GM23338 (cell line): ENCODE results near the gene CELSR1. TPM values are rescaled to one million over a fixed set of nuclear protein-coding genes. Genes with fewer than 3 reads are reported as not detected.

Experiments used
- ATAC-seq: fragments of 200-7000 bp; cut with Tn5 transposase; 3 replicates; pipeline ENCODE4 v1.9.1; 2020
- DNase-seq: peaks from one replicate; pipeline ENCODE4 v3.0.0-alpha.2; 2015; ENCODE audit warnings: low spot score
- H2AFZ ChIP-seq: fragments of 200-600 bp; sonication (generic); 2 replicates; pipeline ENCODE4 v1.8.0; 2016; ENCODE audit warnings: antibody characterized with exemption, mild to moderate bottlenecking, moderate library complexity
- H3F3A ChIP-seq: fragments of 200-600 bp; sonication (generic); replicated peaks from 2 replicates; pipeline ENCODE4 v1.8.0; 2017; ENCODE audit warnings: antibody characterized with exemption, mixed run types, low read depth
- H3K27ac ChIP-seq: fragments of 200-600 bp; sonication (generic); 2 replicates; pipeline ENCODE4 v1.6.1; 2016; ENCODE audit warnings: low read depth
- H3K27me3 ChIP-seq: fragments of 200-600 bp; sonication (generic); 2 replicates; pipeline ENCODE4 v1.8.0; 2016; ENCODE audit warnings: mild to moderate bottlenecking, mixed run types, moderate library complexity; ENCODE audit not compliant: insufficient read depth
- H3K36me3 ChIP-seq: fragments of 200-600 bp; sonication (generic); 2 replicates; pipeline ENCODE4 v1.8.0; 2016; ENCODE audit warnings: mild to moderate bottlenecking; ENCODE audit not compliant: insufficient read depth
- H3K4me1 ChIP-seq: fragments of 200-600 bp; sonication (generic); 2 replicates; pipeline ENCODE4 v1.8.0; 2016; ENCODE audit warnings: mild to moderate bottlenecking, moderate library complexity; ENCODE audit not compliant: insufficient read depth
- H3K4me2 ChIP-seq: fragments of 200-600 bp; sonication (generic); 2 replicates; pipeline ENCODE4 v1.7.1; 2017; ENCODE audit warnings: mixed run types
- H3K4me3 ChIP-seq: fragments of 200-600 bp; sonication (generic); 2 replicates; pipeline ENCODE4 v1.6.1; 2016; ENCODE audit warnings: mixed run types
- H3K79me2 ChIP-seq: fragments of 200-600 bp; sonication (generic); replicated peaks from 2 replicates; pipeline ENCODE4 v1.8.0; 2017; ENCODE audit warnings: mild to moderate bottlenecking; ENCODE audit not compliant: insufficient read depth
- H3K9me2 ChIP-seq: fragments of 200-600 bp; sonication (generic); 2 replicates; pipeline ENCODE4 v1.8.0; 2017; ENCODE audit not compliant: insufficient read depth
- H4K20me1 ChIP-seq: fragments of 200-600 bp; sonication (generic); replicated peaks from 2 replicates; pipeline ENCODE4 v1.8.0; 2017; ENCODE audit warnings: mild to moderate bottlenecking; ENCODE audit not compliant: insufficient read depth
- H3K27ac Mint-ChIP-seq: 2 replicates; pipeline ENCODE4 v1.8.0; 2020; ENCODE audit warnings: inconsistent platforms, mild to moderate bottlenecking, moderate library complexity, mixed read lengths
- H3K27me3 Mint-ChIP-seq: 3 replicates; pipeline ENCODE4 v1.8.0; 2022; ENCODE audit warnings: low read depth, mild to moderate bottlenecking, moderate library complexity, mixed read lengths, inconsistent platforms; ENCODE audit not compliant: insufficient read depth, poor library complexity
- H3K36me3 Mint-ChIP-seq: 3 replicates; pipeline ENCODE4 v1.8.0; 2021; ENCODE audit warnings: low read depth, mild to moderate bottlenecking, inconsistent platforms, moderate library complexity, mixed read lengths
- H3K4me1 Mint-ChIP-seq: 3 replicates; pipeline ENCODE4 v1.8.0; 2020; ENCODE audit warnings: mild to moderate bottlenecking, inconsistent platforms, mixed read lengths
- H3K4me3 Mint-ChIP-seq: 3 replicates; pipeline ENCODE4 v1.8.0; 2021; ENCODE audit warnings: moderate library complexity, mild to moderate bottlenecking, inconsistent platforms, mixed read lengths
- H3K9me3 Mint-ChIP-seq: 3 replicates; pipeline ENCODE4 v1.8.0; 2020; ENCODE audit warnings: moderate library complexity, mild to moderate bottlenecking, inconsistent platforms, mixed read lengths
- CREB1 ChIP-seq: fragments of 250-450 bp; sonication (Bioruptor Pico); IDR thresholded peaks from 2 replicates; pipeline ENCODE4 v1.5.0; 2020; ENCODE audit warnings: low read depth, mild to moderate bottlenecking, moderate library complexity
- ETS1 ChIP-seq: IDR thresholded peaks from 2 replicates; pipeline ENCODE4 v1.6.1; 2016; ENCODE audit warnings: antibody characterized with exemption
- JUNB ChIP-seq: IDR thresholded peaks from one replicate; pipeline ENCODE4 v1.6.1; 2016; ENCODE audit warnings: antibody characterized with exemption; ENCODE audit not compliant: unreplicated experiment
- POLR2AphosphoS5 ChIP-seq: IDR thresholded peaks from 2 replicates; pipeline ENCODE4 v1.6.1; 2016; ENCODE audit warnings: antibody characterized with exemption, low read depth
- STAT1 ChIP-seq: IDR thresholded peaks from one replicate; pipeline ENCODE4 v1.6.1; 2016; ENCODE audit warnings: antibody characterized with exemption; ENCODE audit not compliant: unreplicated experiment
- ZNF114 ChIP-seq: fragments of 250-450 bp; sonication (Bioruptor Pico); IDR thresholded peaks from 2 replicates; pipeline ENCODE4 v1.5.0; 2020; ENCODE audit warnings: mild to moderate bottlenecking, moderate library complexity
- polyA plus RNA-seq: library from polyadenylated mRNA; unstranded; fragments of >200 nt; fragmentation: Nextera tagmentation; extraction: Ambion mirVana; gene quantifications from 2 replicates; pipeline ENCODE4 v1.2.1, GENCODE V29; 2016
- total RNA-seq: library from RNA; depleted of rRNA; stranded (reverse); fragments of >200 nt; shearing (Covaris generic); gene quantifications from 2 replicates; pipeline ENCODE4 v1.2.3, GENCODE V29; 2014

CELSR1 gene
- total and polyA plus RNA-seq, 2 experiments from 2014 or later, result 4.8 to 20.4 TPM

- Histone ChIP-seq H3K27ac (peak overlapping the region; percentile 21; the same call in 1 of the 2 replicates), H3K4me3 (no peak overlapping the region), H3F3A (0 out of 2 replicates have a peak, but pooled peaks cover 5% of the 10 kb centered on the region), H2AFZ (no peak overlapping the region), H3K27me3 (no peaks in the 10 kb centered on the region), H3K79me2 (no peaks in the 10 kb centered on the region), H3K4me1 (peaks cover 21% of the 10 kb centered on the region), H3K4me2 (peak overlapping the region; percentile 33; the same call in 1 of the 2 replicates), H4K20me1 (no peaks in the 10 kb centered on the region), H3K36me3 (no peaks in the 10 kb centered on the region), H3K9me2 (no peaks in the 10 kb centered on the region)
- no peak for TF ChIP-seq CREB1 (CRISPR knock-in tag)
- TF ChIP-seq POLR2AphosphoS5, result no peak
- no peak for TF ChIP-seq ZNF114 (CRISPR knock-in tag)
- DNase-seq, result peak; percentile 74
- no peaks in the 10 kb centered on the region; the same call in 2 of the 3 replicates for H3K9me3 Mint-ChIP-seq
- H3K27me3 Mint-ChIP-seq, result peaks cover 6% of the 10 kb centered on the region
- peaks cover 20% of the 10 kb centered on the region for H3K36me3 Mint-ChIP-seq
- H3K4me3 Mint-ChIP-seq, result peak overlapping the region; percentile 42; the same call in 2 of the 3 replicates
- H3K4me1 Mint-ChIP-seq, result peaks cover 36% of the 10 kb centered on the region
- 0 out of 2 replicates have a peak overlapping the region, but pooled peaks have one; percentile 42 for H3K27ac Mint-ChIP-seq
- peak; percentile 76 for ATAC-seq
Observed at GRCh38 chr22:46377525-46378425, 159.6 kb downstream of the CELSR1 start.

- no peaks in the 10 kb centered on the region for H3K27me3 ChIP-seq
- no peak overlapping the region; the same call in 2 of the 3 replicates for H3K4me3 Mint-ChIP-seq
- no peaks in the 10 kb centered on the region for H4K20me1 ChIP-seq
- TF ChIP-seq JUNB, result no peak
- no peak for TF ChIP-seq ETS1
- TF ChIP-seq STAT1, result no peak
- H3K27ac ChIP-seq, result no peak overlapping the region
- H3K4me3 ChIP-seq, result no peak overlapping the region
- no peaks in the 10 kb centered on the region for H3K79me2 ChIP-seq
- H3K9me3 Mint-ChIP-seq, result no peaks in the 10 kb centered on the region; the same call in 2 of the 3 replicates
- DNase-seq, result no peak
- H3K4me1 Mint-ChIP-seq, result peaks cover 36% of the 10 kb centered on the region
- peaks cover 15% of the 10 kb centered on the region for H3K36me3 Mint-ChIP-seq
- peak overlapping the region; percentile 29 for H3K27ac Mint-ChIP-seq
- H3F3A ChIP-seq, result 0 out of 2 replicates have a peak, but pooled peaks cover 5% of the 10 kb centered on the region
- no peaks in the 10 kb centered on the region for H3K36me3 ChIP-seq
- H2AFZ ChIP-seq, result no peak overlapping the region
- H3K4me1 ChIP-seq, result peaks cover 21% of the 10 kb centered on the region
- peaks cover 6% of the 10 kb centered on the region for H3K27me3 Mint-ChIP-seq
- no peak for ATAC-seq
- H3K4me2 ChIP-seq, result no peak overlapping the region
- no peaks in the 10 kb centered on the region for H3K9me2 ChIP-seq
Observed at GRCh38 chr22:46376908-46377524, 160.4 kb downstream of the CELSR1 start.

- Histone ChIP-seq H3K4me1 (peaks cover 21% of the 10 kb centered on the region), H3F3A (0 out of 2 replicates have a peak, but pooled peaks cover 5% of the 10 kb centered on the region), H3K36me3 (no peaks in the 10 kb centered on the region), H4K20me1 (no peaks in the 10 kb centered on the region), H3K79me2 (no peaks in the 10 kb centered on the region), H3K4me3 (no peak overlapping the region), H3K4me2 (no peak overlapping the region), H3K27ac (no peak overlapping the region), H3K27me3 (no peaks in the 10 kb centered on the region), H2AFZ (no peak overlapping the region), H3K9me2 (no peaks in the 10 kb centered on the region)
- Mint-ChIP-seq H3K9me3 (no peaks in the 10 kb centered on the region; the same call in 2 of the 3 replicates), H3K27me3 (peaks cover 10% of the 10 kb centered on the region), H3K27ac (no peak overlapping the region), H3K4me3 (no peak overlapping the region), H3K36me3 (peaks cover 15% of the 10 kb centered on the region), H3K4me1 (peaks cover 36% of the 10 kb centered on the region)
- ATAC-seq, result no peak
- no peak for DNase-seq
- no peak for TF ChIP-seq CREB1 (CRISPR knock-in tag)
Observed at GRCh38 chr22:46376111-46376510, 161.3 kb downstream of the CELSR1 start.
